Inferior parietal cortex (tissue), 1 donor: Measurements from ENCODE around the gene BTG4.

Experiments
- DNase-seq: peaks from one replicate; pipeline ENCODE4 v3.0.0-alpha.2; 2016; ENCODE audit errors: extremely low spot score

The BTG4 gene

DNA sequence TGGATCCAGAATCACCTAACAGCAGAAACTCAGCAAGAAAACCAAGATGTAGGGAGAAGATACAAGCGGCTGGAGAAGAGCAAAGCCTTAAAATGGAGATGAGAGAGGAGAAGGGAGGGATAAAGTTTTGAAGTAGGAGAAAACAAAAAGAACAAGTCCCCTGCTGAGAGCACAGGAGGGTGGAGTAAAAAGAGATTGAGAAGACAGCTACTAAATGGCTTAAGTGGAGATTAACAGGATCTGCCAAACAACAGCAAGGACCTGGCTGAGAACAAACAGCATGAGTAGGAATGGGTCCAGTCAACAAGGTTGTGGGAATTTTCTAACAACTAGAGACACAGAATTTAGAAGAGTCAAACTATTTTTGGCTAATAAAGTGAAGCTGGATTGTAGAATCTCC, 18.1 kb downstream of the BTG4 start:
- no peak for DNase-seq

DNA sequence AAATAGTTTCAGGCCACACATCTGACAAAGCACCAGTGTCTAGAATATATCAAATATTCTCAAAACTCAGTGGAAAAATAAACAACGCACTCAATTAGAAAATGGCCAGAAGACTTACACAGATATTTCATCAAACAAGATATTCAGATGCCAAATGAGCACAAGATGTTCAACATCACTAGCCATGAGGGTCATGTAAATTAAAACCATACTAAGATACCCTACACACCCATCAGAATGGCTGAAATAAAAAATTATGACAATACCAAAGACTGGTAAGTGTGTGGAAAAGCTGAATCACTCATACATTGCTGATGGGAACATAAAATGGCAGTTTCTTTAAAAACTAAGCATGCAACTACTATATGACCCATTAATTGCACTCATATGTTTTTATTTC, 21.7 kb downstream of the BTG4 start:
- DNase-seq: no peak

DNA sequence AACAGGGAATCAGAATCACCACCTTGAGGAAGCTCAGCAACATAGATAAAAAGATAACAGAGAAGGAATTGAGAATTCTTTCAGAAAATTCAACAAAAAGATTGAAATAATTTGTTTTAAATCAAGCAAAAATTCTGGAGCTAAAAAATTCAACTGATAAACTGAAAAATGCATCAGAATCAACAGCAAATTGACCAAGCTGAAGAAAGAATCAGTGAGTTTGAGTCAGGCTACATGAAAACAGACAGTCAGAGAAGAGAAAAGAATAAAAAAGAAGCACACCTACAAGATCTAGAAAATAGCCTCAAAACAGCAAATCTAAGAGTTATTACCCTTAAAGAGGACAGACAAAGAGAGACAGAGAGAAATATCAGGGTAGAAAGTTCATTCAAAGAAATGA, 28.8 kb downstream of the BTG4 start:
- DNase-seq: no peak

DNA sequence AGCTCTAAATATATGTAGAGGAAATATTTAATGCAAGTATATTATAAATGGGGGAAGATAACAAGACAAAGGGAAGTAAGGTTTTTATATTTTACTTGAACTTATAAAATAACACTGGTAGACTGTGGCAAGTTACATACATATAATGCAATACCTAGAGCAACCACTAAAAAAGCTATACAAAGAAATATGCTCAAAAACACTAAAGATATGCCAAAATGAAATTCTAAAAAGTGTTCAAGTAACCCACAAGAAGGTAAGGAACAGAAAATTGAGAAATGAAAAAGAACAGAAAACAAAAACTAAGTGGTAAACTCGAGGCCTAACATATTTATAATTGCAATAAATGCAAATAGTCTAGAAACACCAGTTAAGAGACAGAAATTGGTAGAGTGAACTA, 32.5 kb downstream of the BTG4 start:
- DNase-seq: no peak

DNA sequence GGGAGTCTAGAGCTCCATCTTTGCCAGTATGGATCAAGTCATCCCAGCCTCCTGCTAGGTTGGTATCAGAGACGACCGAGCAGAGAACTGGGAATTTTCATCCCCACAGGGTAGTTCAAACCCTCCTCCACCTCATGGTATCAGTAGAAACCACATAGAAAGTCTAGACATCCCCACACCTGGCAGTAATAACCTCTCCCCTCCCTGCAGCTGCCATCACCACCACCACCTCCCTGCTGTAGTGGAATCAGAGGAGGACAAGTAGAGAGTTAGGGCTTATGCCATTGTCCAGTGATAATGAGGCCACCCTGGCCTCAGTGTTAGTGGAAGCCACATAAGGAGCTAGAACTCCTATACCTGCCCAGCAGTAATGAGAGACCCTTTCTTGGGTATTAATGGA, 34.3 kb downstream of the BTG4 start:
- no peak for DNase-seq

DNA sequence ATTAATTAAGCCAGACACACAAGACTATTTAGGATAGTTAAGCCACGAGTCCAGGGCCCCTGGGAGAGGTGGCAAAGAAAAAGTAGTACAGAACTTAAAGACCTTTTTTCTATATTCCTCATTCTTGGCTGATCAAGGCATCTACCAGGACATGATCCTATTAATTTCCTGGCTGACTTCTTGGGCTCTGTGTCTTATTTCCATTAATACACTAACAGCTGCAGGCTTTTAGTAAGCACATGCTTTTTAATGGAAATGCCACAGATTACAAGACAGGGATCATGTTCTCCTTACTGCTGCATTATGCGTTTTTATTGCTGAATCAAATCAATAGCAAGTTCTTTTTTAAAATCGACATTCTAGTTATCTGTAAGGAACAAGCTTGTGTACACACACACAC, 35.2 kb downstream of the BTG4 start:
- DNase-seq: no peak

DNA sequence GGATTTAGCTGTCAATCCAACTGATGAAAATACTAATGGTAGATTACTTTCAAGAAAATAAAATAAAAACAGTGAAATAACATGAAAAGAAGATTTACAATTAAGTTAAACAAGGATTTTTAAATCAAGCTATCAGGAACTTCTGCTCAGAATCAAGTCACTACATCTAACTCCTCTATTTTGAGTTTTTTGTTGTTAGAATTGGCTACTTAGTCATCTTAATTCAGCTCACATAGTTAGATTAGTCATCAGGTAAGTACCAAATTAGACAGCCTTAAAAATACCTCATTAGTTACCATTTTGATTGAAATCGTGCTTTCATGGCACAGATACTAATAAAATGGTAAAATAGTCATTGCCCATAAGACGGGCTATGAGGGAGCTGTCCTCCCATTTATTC, 35.8 kb downstream of the BTG4 start:
- DNase-seq: no peak

DNA sequence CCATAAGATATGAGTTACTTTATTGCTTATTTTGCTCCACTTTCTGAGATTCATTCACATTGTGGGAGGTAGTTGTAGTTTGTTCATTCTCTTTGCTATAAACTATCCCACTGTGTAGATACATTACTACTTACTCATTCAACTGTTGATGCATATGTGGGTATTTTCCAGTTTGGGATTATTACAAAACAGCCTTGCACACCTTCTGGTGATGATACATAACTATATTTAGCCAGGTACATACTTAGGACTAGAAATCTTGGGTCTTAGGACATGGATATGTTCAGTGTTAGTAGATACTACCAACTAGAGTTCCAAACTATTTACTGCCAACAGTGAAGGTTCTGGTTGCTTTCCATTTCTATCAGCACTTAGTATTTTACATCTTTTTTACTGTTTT, 37.8 kb downstream of the BTG4 start:
- no peak for DNase-seq

DNA sequence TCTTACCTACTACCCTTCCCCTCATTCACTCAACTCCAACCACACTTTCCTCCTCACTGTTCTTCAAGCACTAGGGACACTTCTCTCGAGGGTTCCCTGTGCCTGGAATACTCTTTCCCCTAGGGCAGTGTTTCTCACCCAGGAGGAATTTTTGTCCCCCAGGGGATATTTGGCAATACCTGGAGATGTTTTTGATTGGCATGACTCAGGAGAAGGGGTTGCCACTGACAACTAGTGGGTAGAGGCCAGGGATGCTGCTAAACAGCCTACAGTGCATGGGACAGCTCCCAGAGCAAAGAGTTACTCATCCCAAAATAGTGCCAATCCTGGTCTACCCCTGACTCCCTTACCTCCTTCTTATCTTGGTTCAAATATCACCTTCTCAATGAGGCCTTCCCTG, 40.0 kb downstream of the BTG4 start:
- no peak for DNase-seq

DNA sequence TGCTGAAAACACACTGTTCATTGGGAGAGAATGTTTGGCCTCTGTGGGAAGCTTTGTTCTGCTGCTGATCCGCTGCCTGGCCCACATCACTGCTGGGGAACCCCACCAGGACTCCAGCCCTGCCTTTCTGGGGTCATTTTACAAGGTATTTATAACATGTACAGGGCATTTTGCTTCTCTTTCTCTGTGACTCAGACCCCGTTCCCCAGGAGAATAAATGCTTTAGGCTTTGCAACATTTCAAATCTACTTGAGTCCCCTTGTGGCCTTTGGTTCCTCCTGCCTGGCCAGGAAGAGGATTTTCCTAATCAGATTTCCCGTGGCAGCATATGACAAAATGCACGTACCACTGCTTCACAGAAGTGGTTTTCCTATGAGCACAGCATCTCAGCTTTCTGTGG, 43.0 kb downstream of the BTG4 start:
- DNase-seq: no peak

DNA sequence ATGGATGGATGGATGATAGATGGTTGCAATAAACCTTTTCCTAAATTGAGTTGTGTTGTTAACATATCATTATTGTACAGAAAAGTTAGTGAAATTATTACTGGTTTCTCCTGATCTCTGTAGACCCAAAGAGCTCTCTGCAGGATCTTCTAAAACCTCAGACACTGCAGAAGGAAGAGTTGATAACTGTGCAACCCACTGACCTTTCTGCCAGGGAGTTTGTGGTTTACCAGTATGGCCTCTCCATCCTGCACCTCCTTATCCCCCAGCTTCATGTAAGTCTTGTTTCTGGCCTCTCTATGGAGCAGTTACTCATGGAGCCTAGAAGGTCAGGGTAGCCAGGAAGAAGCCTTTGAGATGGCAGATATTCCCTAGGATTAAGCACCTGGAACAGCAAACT, 45.6 kb downstream of the BTG4 start:
- DNase-seq: no peak

DNA sequence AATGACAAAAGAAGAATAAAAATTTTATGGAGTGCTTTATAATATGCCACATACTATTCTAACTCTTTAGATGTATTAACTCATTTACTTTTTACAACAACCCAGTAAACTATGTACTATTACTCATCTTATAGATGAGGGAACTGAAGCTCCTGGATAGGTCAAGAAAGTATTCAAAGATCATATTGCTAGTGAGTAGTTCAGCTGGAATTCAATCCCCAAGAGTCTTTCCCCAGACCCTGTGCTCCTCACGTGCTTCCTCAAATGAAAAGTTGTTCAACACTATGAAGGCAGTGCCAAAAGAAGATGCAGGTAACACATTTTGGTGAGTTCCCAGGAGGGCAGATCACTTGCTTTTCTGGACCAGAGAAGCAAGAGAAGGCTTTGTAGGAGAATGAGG, 46.8 kb downstream of the BTG4 start:
- DNase-seq: no peak

DNA sequence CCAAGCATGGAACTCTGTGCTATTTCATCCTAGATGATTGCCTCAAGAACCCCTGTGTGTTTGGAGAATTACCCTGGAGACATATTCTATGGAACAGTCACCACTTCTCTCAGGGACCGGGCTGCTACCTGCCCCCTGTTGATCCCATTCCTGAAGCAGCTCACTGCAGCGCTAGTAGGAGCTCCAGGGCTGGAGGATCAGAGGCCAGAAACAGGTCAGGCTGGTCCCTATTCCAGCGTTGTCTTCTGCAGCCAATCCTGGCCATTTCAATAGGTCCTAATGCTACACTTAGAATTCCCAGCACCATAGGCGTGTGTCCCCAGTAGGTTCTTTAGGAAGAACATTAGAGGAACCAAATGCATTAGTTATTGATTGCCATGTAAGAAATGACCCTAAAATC, 48.9 kb downstream of the BTG4 start:
- no peak for DNase-seq

DNA sequence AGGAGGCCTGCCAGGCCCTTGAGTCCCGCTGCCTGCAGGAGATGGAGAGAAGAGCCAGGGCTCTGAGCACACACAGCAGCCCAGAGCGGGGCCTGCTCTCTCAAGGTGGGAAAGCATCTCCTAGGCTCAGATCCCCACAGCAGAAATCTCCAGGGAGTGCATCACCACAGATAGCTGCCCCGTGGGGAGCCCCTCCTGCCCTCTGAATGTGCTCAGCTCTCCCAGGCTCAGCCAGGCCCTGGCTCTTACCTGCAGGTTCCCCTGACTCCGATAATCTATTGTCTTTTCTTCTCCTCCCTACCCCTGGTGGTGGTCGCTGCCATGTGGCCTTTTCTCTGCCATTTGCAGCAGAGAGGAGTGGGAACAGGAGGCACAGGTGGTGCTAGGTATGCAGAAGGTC, 49.9 kb downstream of the BTG4 start:
- DNase-seq: no peak

DNA sequence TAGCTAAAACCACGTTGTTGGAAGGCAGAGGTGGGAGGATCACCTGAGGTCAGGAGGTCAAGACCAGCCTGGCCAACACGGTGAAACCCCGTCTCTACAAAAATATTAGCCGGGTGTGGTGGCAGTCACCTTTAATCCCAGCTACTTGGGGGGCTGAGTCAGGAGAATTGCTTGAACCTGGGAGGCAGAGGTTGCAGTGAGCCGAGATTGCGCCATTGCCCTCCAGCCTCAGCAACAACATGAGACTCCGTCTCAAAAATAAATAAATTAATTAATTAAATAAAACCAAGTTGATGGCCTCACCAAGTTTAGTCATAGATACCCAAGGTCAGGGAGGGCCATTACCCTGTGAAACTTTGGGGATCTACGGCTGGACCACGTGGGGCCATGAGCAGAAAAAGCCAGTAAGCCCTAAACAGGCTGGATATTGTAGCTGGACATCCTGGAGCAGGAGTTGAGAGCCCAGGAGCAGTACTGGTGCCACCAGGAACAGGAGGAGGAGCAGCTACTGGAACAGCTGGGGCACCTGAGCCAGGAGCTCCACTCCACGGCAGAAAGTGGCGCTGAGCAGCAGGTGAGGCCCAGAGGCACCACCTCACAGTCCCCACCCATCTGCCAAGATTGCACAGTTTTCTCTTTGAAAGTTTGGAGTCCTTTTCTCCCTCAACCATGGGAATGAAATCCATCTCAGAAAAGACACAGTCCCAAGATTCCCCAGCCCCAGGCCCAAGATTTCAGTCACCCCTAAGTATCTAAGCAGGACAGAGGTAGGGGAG, 50.5 kb downstream of the BTG4 start:
- no peak for DNase-seq

DNA sequence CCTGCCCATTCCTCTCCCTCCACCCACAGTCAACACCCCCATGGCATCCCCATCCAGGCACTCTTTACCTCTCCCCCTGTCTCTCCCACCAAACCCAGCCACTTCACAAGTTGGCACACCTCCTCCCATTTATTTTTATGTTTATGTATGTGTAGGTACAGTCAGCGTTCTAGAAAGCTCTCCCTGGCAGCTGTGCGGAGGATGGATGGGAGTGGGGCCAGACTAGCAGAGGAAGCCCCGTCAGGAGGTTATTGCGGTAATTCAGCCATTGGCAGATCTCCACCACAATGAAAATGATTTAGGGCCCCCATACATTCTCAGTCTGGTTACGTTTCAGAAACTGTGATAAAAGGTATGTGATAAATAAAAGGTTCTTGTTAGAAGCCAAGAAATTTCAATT, 51.3 kb downstream of the BTG4 start:
- DNase-seq: no peak

DNA sequence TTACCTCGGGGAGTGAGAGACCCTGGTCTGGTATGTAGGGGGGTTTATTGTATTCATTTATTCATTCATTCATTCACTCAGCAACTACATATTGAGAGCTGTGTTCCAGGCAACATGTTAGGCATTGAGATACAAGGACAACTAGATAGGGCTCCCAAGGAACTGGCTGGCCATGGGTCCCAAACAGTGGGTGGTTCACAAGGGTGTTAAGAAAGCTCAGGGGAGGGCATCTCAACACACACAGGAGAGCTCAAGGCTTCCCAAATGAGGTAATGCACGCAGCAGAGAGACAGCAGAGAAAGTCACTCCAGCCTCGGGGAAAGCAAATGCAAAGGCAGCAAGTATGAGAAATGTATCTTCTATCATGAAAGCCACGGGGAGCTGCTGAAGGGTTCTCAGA, 51.8 kb downstream of the BTG4 start:
- DNase-seq: no peak

DNA sequence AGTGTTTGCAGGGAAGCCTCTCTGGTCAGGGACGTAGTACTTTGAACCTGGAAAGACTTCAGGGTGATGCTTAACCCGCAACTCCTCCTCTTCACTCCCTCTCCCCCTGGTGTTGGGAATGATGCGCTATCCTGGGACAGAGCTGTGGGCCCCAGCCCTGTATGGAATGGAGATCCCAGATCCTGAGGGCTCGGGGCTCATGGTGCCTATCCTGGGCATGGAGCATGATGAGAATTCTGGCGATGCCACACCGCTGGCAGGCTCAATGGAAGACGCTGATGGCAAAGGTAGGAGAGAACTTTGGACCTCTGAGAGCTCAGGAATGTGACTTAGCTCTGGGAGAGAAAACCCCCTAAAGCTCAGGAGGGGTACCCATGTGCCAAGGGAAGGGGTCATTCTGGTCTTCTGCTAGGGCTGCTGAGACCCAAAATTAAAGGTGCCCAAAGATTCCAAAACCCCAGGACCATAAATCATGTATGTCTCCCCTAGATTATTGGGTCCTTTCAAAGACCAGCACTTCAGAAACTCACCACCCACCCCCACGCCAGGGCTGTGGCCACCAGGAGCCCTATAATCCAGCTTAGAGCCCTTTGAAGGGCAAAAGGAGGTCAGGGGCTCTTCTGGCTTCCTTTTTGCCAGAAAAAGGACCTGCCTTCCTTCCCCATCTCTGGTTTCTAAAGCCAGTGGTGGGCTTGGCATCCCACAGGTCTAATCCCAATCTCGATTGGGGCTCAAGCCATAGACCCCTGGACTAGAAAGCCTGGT, 52.5 kb downstream of the BTG4 start:
- DNase-seq: no peak

DNA sequence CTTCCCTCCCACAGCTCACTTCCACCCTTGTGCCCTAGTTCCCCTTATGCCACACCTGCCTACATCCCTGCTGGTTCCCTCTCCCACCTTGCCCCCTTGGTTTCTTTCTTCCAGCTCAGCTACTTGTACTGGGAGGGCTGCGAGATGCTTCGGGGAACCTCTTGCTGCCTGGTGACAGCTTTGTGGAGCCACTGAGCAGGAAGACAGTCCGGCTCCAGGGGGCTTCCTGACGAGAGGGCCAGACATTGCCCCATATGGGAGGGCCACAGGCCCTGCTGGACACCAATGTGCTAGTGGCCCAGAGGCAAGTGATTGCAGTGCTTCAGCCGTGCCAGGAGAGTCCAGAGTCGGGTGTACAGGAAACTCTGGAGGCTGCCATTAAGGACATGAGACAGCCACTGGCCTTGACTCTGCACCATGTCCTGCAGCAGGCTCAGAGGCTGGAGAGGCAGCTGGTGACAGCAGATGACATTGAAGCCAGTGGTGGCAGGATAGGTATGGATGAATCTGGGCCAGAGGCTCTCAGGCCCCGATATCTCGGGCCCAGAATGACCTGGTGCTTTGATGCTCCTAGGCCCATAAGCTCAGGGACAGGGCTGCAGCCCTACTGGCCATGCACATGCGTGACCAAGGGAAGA, 54.3 kb downstream of the BTG4 start:
- DNase-seq: no peak

DNA sequence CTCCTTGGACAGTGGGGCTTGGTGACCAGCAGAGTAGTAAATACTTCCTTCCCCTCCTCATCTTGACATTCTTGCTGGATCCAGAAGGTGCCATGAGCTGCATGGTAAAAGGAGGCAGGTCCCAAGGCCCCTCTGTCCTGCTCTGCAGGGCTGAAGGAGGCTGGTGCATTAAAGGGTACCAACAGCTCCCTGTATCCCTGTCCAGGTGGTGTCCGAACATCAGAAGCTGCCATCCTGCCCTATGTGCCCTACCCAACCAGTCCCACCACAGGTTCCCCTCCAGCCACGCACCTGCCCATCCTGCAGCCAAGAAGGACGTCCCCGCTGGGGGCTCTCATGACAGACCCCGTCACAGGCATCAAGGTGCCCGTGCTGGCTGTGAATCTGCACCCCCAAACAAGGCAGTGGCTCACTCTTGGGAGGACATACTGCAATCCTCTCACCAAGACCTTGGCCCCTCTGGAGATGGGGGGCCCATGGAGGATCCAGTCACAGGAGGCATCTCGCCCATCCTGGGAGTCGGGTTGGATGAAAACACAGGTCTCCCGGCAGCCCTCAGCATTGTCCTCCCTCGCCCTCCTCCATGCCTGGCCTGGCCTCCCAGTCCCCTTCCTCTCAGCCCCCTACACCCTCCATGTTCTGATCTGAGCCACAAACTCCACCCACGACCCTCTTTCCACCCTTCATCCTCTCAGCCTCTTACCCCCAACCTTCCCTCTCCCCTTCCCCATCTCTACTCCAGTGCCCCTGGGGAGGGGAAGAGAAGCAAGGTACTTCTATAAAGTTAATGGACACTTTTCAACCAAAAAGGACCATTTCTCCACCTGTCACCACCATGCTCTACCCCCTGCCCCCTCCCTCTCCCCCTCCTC, 55.1 kb downstream of the BTG4 start:
- no peak for DNase-seq

DNA sequence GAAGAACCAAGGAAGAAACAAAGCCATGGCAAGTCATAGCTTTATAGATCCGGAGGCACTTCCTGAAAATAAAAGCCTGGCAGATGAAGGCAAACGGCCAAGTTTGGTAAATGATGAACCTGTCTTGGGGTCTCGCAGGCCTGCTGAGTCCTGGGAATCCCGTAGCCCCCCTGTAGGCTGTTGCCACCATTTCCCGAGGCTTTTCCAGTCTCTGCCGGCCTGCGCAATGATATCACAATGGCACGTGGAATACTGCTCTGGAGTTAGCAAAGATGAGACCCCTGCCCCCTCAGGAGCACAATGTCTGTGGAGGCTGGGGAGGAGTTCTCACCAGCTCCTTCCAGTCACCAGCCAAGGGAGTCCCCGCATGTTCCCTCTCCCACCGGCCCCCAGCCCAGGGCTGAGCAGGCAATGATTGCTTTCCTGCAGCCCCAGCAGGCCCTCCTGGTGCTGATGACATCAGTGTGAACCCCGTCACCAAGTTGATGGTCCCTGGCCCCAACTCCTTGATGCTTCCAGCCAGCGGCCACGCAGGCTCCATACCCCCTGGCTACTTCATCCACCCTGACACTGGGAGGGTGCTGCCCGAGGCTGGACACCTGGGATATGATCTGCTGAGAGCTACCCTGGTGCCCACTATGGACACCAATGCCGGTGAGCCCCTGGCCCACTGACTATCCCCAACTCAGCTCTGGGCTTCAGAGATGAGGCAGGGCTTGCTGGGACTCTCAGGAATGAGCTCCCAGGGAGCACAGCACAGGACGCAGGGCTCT, 55.9 kb downstream of the BTG4 start:
- no peak for DNase-seq
